Fibroblast of lung (primary cell): Measurements from ENCODE around the gene TMEM37.

Experiments
- EZH2 ChIP-seq: IDR thresholded peaks from 2 replicates; pipeline ENCODE4 v1.5.1; 2012; ENCODE audit warnings: low read length, control low read depth, mild to moderate bottlenecking; ENCODE audit errors: missing control alignments
- TF ChIP-seq, protein P1 (sequence below), 2 donors: IDR thresholded peaks in 1 of 2; conservative IDR thresholded peaks in 1 of 2; 1 replicate in 1 of 2; 2 replicates in 1 of 2; pipeline ENCODE4 v1.5.1; 2011 to 2012; ENCODE audit warnings: low read length in 2 of 2, control low read depth in 1 of 2, inconsistent platforms in 1 of 2, low read depth in 1 of 2, mild to moderate bottlenecking in 1 of 2

DNA sequence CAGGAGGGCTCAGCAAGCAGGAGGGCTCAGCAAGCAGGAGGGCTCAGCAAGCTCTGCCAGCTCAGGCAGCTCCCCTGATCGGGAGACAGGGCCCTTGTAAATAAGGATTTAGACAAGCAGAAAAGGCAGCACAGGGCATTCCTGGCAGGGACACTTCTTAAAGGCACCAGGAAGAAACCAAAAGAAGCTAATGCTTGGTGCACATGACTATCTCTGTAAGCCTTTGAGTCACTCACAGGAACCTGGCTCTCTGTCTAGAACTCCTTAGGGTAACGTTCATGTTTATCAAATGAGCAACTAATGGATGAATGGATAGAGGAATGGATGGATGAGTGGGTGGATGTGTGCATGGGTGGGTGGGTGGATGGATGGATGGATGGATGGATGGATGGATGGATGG is 28.4 kb downstream of the TMEM37 start:
- TF ChIP-seq, protein P1, sequence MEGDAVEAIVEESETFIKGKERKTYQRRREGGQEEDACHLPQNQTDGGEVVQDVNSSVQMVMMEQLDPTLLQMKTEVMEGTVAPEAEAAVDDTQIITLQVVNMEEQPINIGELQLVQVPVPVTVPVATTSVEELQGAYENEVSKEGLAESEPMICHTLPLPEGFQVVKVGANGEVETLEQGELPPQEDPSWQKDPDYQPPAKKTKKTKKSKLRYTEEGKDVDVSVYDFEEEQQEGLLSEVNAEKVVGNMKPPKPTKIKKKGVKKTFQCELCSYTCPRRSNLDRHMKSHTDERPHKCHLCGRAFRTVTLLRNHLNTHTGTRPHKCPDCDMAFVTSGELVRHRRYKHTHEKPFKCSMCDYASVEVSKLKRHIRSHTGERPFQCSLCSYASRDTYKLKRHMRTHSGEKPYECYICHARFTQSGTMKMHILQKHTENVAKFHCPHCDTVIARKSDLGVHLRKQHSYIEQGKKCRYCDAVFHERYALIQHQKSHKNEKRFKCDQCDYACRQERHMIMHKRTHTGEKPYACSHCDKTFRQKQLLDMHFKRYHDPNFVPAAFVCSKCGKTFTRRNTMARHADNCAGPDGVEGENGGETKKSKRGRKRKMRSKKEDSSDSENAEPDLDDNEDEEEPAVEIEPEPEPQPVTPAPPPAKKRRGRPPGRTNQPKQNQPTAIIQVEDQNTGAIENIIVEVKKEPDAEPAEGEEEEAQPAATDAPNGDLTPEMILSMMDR (conservative IDR thresholded peaks at IDR 0.05 in 1 of 2, IDR thresholded peaks at IDR 0.05 in 1 of 2; ENCODE audit: low read depth in 1 of 2, low read length in 2 of 2), result no peak
- no peak for TF ChIP-seq EZH2
